Thyroid gland (tissue), 4 donors: ENCODE results near the gene MUC2. TPM values are rescaled to one million over a fixed set of nuclear protein-coding genes. Genes with fewer than 3 reads are reported as not detected.

Experiments used
- DNase-seq, 2 donors: peaks; one replicate each; pipeline ENCODE4 v3.0.0-alpha.2; 2019
- H3K27ac ChIP-seq, 3 donors: fragments of 200-600 bp; sonication (generic); 1 replicate in 2 of 3; 2 replicates in 1 of 3; pipeline ENCODE4 v1.5.1; 2016 to 2019; ENCODE audit warnings: mild to moderate bottlenecking in 1 of 3, moderate library complexity in 1 of 3
- H3K27me3 ChIP-seq: fragments of 200-600 bp; sonication (generic); one replicate; pipeline ENCODE4 v1.5.1; 2019
- H3K36me3 ChIP-seq, 2 donors: fragments of 200-600 bp; sonication (generic); one replicate each; pipeline ENCODE4 v1.5.1; 2016 to 2019
- H3K4me1 ChIP-seq, 2 donors: fragments of 200-600 bp; sonication (generic); one replicate each; pipeline ENCODE4 v1.5.1; 2017 to 2019
- H3K4me3 ChIP-seq, 3 donors: fragments of 200-600 bp; sonication (generic); replicated peaks in 1 of 3; 1 replicate in 2 of 3; 2 replicates in 1 of 3; pipeline ENCODE4 v1.5.1; 2016; ENCODE audit warnings: mild to moderate bottlenecking in 1 of 3
- H3K9me3 ChIP-seq: fragments of 200-600 bp; sonication (generic); one replicate; pipeline ENCODE4 v1.5.1; 2017
- POLR2A ChIP-seq, 2 donors: fragments of 450-650 bp; IDR thresholded peaks; one replicate each; pipeline ENCODE4 v1.6.1; 2017; ENCODE audit warnings: antibody characterized with exemption in 2 of 2, mild to moderate bottlenecking in 2 of 2, moderate library complexity in 1 of 2
- WGBS, 2 donors: methylation state at CpG; one replicate each; pipeline ENCODE4 v1.1.5; 2017; 5-methylcytosine and 5-hydroxymethylcytosine counted together
- intact Hi-C: fragments of 100-400 bp; cut with DNase I; formaldehyde crosslinking; loops from one replicate; pipeline ENCODE4 v1.15.1; 2023
- total RNA-seq, 4 donors: library from RNA; depleted of rRNA; stranded (reverse); fragments of >200 nt; gene quantifications; one replicate each; pipeline ENCODE4 v1.2.3, GENCODE V29; 2016
- TF ChIP-seq, protein P1 (sequence below), 6 experiments: fragments of 200-600 bp in 3 of 6; fragments of 450-650 bp in 3 of 6; sonication (generic) in 3 of 6; IDR thresholded peaks; one replicate each; pipeline ENCODE4 v1.5.1; 2016 to 2019; ENCODE audit warnings: antibody characterized with exemption in 6 of 6, mild to moderate bottlenecking in 2 of 6, inconsistent platforms in 1 of 6, moderate library complexity in 1 of 6

MUC2 gene
- total RNA-seq, 4 donors from 2014 or later, result not detected

DNA sequence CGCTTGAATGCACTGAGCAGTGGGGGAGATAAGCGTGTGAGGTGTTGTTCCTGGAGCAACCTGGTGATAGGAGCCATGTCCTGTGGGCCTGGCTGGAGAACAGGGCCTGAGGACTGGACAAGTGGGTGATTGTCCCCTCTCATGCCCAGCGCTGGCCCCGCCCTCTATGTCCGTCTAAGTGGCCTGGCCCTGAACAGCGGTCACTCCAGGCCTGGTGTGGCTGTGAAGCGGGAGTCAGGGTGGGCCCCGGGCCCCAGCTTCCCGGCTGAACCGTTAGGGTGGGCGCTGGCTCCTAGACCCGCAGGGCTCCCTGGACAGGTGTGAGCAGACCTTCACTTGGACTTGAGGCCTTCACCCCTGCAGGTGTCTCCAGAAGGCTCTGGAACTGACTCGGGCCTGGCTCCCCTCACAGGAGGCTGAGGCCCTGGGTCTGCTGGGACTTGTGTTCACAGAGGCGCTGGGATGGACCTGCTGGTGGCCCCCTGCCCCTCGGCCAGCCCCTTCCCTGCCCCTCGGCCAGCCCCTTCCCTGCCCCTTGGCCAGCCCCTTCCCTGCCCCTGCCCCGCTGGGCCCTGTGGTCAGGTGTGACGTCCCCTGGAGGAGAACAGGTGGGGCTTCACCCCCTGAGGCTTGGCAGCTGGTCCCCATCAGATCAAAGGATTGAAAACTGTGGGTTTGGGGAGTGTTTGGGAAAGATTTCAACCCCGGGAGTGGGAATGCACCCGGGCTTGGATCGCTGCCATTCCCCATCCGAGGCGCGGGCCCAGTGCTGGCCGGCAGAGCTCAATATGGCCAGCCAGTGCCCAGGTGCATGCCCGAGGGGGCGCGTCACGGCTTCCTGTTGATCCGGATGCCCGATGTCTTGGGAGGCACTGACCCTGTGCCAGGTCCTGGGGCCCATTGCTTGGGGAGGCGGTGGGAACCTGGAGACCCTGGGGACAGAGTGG lies 34.9 kb upstream of the MUC2 start:
- TF ChIP-seq, protein P1, sequence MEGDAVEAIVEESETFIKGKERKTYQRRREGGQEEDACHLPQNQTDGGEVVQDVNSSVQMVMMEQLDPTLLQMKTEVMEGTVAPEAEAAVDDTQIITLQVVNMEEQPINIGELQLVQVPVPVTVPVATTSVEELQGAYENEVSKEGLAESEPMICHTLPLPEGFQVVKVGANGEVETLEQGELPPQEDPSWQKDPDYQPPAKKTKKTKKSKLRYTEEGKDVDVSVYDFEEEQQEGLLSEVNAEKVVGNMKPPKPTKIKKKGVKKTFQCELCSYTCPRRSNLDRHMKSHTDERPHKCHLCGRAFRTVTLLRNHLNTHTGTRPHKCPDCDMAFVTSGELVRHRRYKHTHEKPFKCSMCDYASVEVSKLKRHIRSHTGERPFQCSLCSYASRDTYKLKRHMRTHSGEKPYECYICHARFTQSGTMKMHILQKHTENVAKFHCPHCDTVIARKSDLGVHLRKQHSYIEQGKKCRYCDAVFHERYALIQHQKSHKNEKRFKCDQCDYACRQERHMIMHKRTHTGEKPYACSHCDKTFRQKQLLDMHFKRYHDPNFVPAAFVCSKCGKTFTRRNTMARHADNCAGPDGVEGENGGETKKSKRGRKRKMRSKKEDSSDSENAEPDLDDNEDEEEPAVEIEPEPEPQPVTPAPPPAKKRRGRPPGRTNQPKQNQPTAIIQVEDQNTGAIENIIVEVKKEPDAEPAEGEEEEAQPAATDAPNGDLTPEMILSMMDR (IDR thresholded peaks at IDR 0.05), result no peak
- TF ChIP-seq POLR2A (IDR thresholded peaks at IDR 0.05), result no peak
- peak; percentile 58 to 68 for DNase-seq
- Histone ChIP-seq H3K27me3 (no peaks in the 10 kb centered on the region), H3K9me3 (no peaks in the 10 kb centered on the region), H3K36me3 (no peaks in the 10 kb centered on the region), H3K4me3 (no peak overlapping the region), H3K4me1 (peaks cover 5 to 12% of the 10 kb centered on the region in 2 donors), H3K27ac (no peak overlapping the region)
- intact Hi-C loops, result no loop called here
- 50 to 84% methylated on average over 13 to 15 of the region's 32 CpGs for WGBS, 2 donors

DNA sequence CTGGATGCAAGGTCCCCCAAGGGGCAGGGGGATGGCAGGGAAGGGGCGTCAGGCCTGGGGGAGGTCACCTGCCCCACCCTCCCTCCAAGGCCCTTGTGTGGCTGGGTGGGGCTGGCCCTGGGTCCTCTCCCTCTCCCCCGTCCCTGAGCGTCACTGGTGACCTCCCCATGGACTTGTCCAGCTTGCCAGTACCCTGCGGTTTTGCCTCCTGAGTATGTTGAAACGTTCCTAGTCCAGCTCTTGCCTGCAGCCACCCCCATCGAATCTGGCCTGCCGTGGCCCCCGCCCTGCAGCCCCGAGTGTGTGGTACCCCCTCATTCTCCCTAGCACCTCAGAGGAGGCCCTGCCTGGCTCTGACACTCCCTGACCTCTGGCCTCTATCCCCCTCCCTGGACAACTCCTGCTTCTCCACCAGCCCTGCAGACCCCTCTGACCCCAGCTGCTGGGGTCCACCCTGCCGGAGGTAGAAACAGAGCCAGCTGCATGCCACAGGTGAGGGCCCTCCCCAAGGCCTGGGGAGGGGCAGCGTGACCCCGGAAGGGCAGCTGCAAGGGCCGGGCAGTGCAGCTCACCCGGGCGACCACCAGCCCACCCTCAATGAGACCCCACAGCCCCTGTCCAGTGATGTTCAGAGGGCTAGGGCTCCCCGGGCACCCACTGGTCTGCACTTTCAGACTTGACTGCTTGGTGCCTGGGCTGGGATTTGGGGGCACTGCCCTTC lies 34.1 kb upstream of the MUC2 start:
- Histone ChIP-seq H3K36me3 (no peaks in the 10 kb centered on the region), H3K9me3 (no peaks in the 10 kb centered on the region), H3K4me3 (no peak overlapping the region), H3K27ac (no peak overlapping the region), H3K4me1 (peaks cover 5 to 12% of the 10 kb centered on the region in 2 donors), H3K27me3 (no peaks in the 10 kb centered on the region)
- no peak for TF ChIP-seq POLR2A (IDR thresholded peaks at IDR 0.05)
- TF ChIP-seq, protein P1 (IDR thresholded peaks at IDR 0.05), result no peak
- no peak for DNase-seq
- WGBS, 2 donors, result 81 to 88% methylated on average over 8 to 10 of the region's 16 CpGs
- intact Hi-C loops, result no loop called here

DNA sequence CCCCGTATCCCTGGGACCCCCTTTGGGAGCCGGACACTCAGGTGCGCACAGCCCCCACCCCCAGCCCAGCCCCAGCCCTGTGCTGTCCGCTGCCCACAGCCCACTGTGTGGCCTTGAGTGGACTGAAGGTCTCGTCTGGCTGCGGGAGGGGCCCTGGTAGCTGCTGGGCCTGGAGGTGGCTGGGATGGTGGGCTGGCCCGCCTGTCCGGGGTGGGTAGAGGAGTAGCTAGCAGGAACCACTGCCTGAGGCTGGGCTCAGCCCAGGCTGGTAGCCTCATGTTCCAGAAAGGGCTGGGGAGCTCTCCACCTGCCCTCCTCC lies 33.6 kb upstream of the MUC2 start:
- DNase-seq, result no peak
- TF ChIP-seq POLR2A (IDR thresholded peaks at IDR 0.05), result no peak
- TF ChIP-seq, protein P1 (IDR thresholded peaks at IDR 0.05), result no peak
- Histone ChIP-seq H3K27ac (no peak overlapping the region), H3K27me3 (no peaks in the 10 kb centered on the region), H3K4me3 (no peak overlapping the region), H3K4me1 (peaks cover 5 to 12% of the 10 kb centered on the region in 2 donors), H3K36me3 (no peaks in the 10 kb centered on the region), H3K9me3 (no peaks in the 10 kb centered on the region)
- intact Hi-C loops, result no loop called here
- 80 to 94% methylated on average over 1 to 8 of the region's 8 CpGs for whole genome bisulfite sequencing, 2 donors

DNA sequence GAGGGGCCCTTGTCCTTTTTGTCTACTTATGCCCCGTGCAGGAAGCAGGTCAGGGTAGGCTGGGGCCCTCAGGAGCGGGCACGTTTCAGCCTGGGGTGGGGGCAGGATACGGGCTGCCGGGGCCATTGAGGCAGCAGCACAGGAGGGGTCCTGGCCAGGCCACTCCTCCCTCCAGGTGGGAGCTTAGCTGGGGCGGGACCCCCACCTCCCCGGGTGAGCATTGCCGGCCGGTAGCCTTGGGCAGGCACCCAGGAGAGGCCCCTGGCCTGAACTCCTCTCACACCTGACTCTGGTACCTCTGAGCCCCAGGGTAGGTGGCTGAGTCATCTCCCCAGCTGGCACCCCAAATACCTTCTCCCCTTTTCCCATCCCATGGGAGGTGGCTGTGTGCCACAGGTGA lies 33.2 kb upstream of the MUC2 start:
- intact Hi-C loops, result no loop called here
- Histone ChIP-seq H3K27ac (no peak overlapping the region), H3K36me3 (no peaks in the 10 kb centered on the region), H3K4me1 (peaks cover 5 to 12% of the 10 kb centered on the region in 2 donors), H3K4me3 (no peak overlapping the region), H3K27me3 (no peaks in the 10 kb centered on the region), H3K9me3 (no peaks in the 10 kb centered on the region)
- WGBS, 2 donors, result 74 to 89% methylated on average over 9 of the region's 9 CpGs
- DNase-seq, result no peak
- no peak for TF ChIP-seq POLR2A (IDR thresholded peaks at IDR 0.05)
- TF ChIP-seq, protein P1 (IDR thresholded peaks at IDR 0.05), result no peak
